ENCODE results near the gene RPL13. TPM values are rescaled to one million over a fixed set of nuclear protein-coding genes. Genes with fewer than 3 reads are reported as not detected.

Gene RPL13
- total and polyA plus RNA-seq, 2 of the 8 experiments (the other 6 are each of a cell fraction or from before 2014, with no cell fraction given), result 2,162 to 7,384 TPM

DNA sequence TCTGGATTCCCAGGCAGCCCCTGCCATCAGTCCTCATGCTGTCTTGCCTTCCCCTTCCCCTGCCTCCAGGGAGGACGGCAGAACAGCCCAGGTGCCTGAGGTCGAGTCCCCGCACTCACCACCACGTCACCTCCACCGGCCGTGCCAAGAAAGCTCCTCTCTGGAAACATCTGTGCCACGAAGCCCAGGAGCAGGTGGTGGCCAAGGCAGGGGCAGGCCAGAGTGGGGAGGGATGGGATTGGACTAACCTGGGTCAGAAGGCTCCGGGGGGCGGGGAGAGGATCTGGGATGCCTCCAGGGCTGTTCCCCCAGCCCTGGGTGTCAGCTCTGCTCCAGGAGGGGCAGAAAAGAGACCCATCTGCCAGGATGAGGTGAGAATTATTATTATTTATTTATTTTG lies 45.5 kb downstream of the RPL13 start:
- Histone ChIP-seq H2AK5ac (ENCODE audit: low read depth, low read length) (no peak overlapping the region), H2BK20ac (ENCODE audit: low read length) (no peak overlapping the region), H3K79me1 (ENCODE audit: low read depth, low read length) (no peaks in the 10 kb centered on the region), H3K18ac (ENCODE audit: extremely low read depth, low read length) (no peak overlapping the region; the same call in 1 of the 2 replicates), H3K4ac (replicated peaks; ENCODE audit: insufficient read length, low read depth, low read length) (no peak overlapping the region), H3K56ac (replicated peaks; ENCODE audit: insufficient read length, low read depth, low read length) (peak overlapping the region; percentile 16), H4K20me1 (replicated peaks in 1 of 2; ENCODE audit: control insufficient read depth in 1 of 2, insufficient read depth in 2 of 2, low read length in 2 of 2) (peaks cover 0 to 4% of the 10 kb centered on the region in 2 experiments), H3K23me2 (ENCODE audit: low read depth, low read length) (peaks cover 2% of the 10 kb centered on the region), H3K79me2 (ENCODE audit: control insufficient read depth in 1 of 2, insufficient read depth in 2 of 2, low read length in 2 of 2) (no peaks in the 10 kb centered on the region), H3K4me1 (replicated peaks in 1 of 4; ENCODE audit: control insufficient read depth in 3 of 4, insufficient read depth in 4 of 4, low read length in 3 of 4) (peaks cover 0 to 11% (median 9%) of the 10 kb centered on the region in 4 experiments; a peak in 5 of 7 replicates), H4K91ac (replicated peaks; ENCODE audit: insufficient read length, low read length) (peak overlapping the region; percentile 73), H3K4me3 (ENCODE audit: extremely low read depth in 1 of 4, insufficient read depth in 2 of 4, low read depth in 3 of 4, low read length in 4 of 4) (no peak overlapping the region), H3K4me2 (ENCODE audit: insufficient read depth in 1 of 2, low read depth in 2 of 2, low read length in 2 of 2) (no peak overlapping the region), H3K27me3 (replicated peaks in 1 of 4; ENCODE audit: control insufficient read depth in 3 of 4, extremely low read depth in 1 of 4, insufficient read depth in 3 of 4, low read length in 3 of 4) (no peaks in the 10 kb centered on the region; a peak in 1 of 7 replicates), H3K23ac (ENCODE audit: insufficient read length) (no peak overlapping the region), H4K8ac (ENCODE audit: extremely low read depth, insufficient read depth, low read length) (no peak overlapping the region), H2BK120ac (replicated peaks; ENCODE audit: low read depth, low read length) (no peak overlapping the region), H3K36me3 (ENCODE audit: control insufficient read depth in 2 of 4, insufficient read depth in 4 of 4, low read length in 3 of 4) (no peaks in the 10 kb centered on the region), H2AFZ (ENCODE audit: low read length) (no peak overlapping the region), H2BK12ac (ENCODE audit: low read depth, low read length) (no peak overlapping the region), H3K9ac (replicated peaks in 1 of 4; ENCODE audit: extremely low read depth in 1 of 4, low read depth in 3 of 4, low read length in 3 of 4) (no peak overlapping the region), H2BK15ac (ENCODE audit: low read length) (no peak overlapping the region), H3K14ac (ENCODE audit: insufficient read length) (peak overlapping the region; percentile 66), H4K5ac (ENCODE audit: insufficient read length, low read depth, low read length) (no peak overlapping the region), H3K27ac (ENCODE audit: low read depth, low read length) (no peak overlapping the region), H3K9me3 (ENCODE audit: insufficient read depth in 2 of 2, low read depth in 1 of 2, low read length in 1 of 2) (no peaks in the 10 kb centered on the region), H2BK5ac (ENCODE audit: low read depth, low read length) (no peak overlapping the region)
- TF ChIP-seq RBBP5 (IDR thresholded peaks at IDR 0.05; ENCODE audit: borderline replicate concordance, low read depth, low read length) (no peak), ASH2L (IDR thresholded peaks at IDR 0.05; ENCODE audit: low read length) (no peak)
- TF ChIP-seq, protein P1, sequence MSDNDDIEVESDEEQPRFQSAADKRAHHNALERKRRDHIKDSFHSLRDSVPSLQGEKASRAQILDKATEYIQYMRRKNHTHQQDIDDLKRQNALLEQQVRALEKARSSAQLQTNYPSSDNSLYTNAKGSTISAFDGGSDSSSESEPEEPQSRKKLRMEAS (IDR thresholded peaks at IDR 0.05), result 0 out of 2 replicates have a peak, but pooled peaks have one; percentile 12
- DNase-seq (ENCODE audit: low read depth in 1 of 2, low spot score in 2 of 2) (no peak), FAIRE-seq (no peak)
- ChIA-PET POLR2A (ENCODE audit: partially characterized antibody) (interaction anchor here (0.6 to 1.6 kb wide), 3 partner anchors 10 to 822 kb away, joined by 3 to 8 read pairs (median 3); no protein-coding TSS in a partner anchor), CTCF (ENCODE audit: partially characterized antibody) (interaction anchor here (1.3 to 1.4 kb wide), 3 partner anchors 9 to 36 kb away, joined by 3 to 8 read pairs (median 5); no protein-coding TSS in a partner anchor)
- WGBS, 2 experiments (ENCODE audit: extremely low coverage in 1 of 2, insufficient coverage in 1 of 2, insufficient read length in 1 of 2, insufficient replicate concordance in 2 of 2, low coverage in 1 of 2, low lambda C conversion rate in 2 of 2, missing lambda C conversion rate in 1 of 2), result 77% methylated on average over 9 of the region's 9 CpGs; no CpG with 5 or more reads in 1 of the 2 experiments

Data from H1 (cell line).